Effector memory CD8-positive, alpha-beta T cell (primary cell): Measurements from ENCODE around the gene DCDC2C.

Source experiments
- ATAC-seq: fragments of 150-1000 bp; cut with Tn5 transposase; replicated peaks from 2 replicates; pipeline ENCODE4 v1.10.0; 2021; ENCODE audit warnings: mild to moderate bottlenecking, moderate library complexity
- DNase-seq, 3 experiments: peaks; one replicate each; pipeline ENCODE4 v3.0.0; 2021
- H3K27ac Mint-ChIP-seq, 2 donors: one replicate each; pipeline ENCODE4 v1.8.0; 2022; ENCODE audit warnings: mild to moderate bottlenecking in 2 of 2, mixed read lengths in 2 of 2, moderate library complexity in 2 of 2
- H3K27me3 Mint-ChIP-seq, 2 donors: one replicate each; pipeline ENCODE4 v1.8.0; 2022; ENCODE audit warnings: mixed read lengths in 2 of 2
- H3K36me3 Mint-ChIP-seq: one replicate; pipeline ENCODE4 v1.8.0; 2022; ENCODE audit warnings: mild to moderate bottlenecking, moderate library complexity, mixed read lengths; ENCODE audit not compliant: insufficient read depth
- H3K4me1 Mint-ChIP-seq, 2 donors: one replicate each; pipeline ENCODE4 v1.8.0; 2022; ENCODE audit warnings: low read depth in 2 of 2, mixed read lengths in 2 of 2
- H3K4me3 Mint-ChIP-seq, 2 donors: one replicate each; pipeline ENCODE4 v1.8.0; 2022; ENCODE audit warnings: mild to moderate bottlenecking in 2 of 2, mixed read lengths in 2 of 2, moderate library complexity in 2 of 2
- H3K9me3 Mint-ChIP-seq, 2 donors: one replicate each; pipeline ENCODE4 v1.8.0; 2022; ENCODE audit warnings: mixed read lengths in 2 of 2

DCDC2C gene

GRCh38 chr2:3664925-3665324 lies 38.5 kb upstream of the DCDC2C start:
- no peak overlapping the region for H3K27ac Mint-ChIP-seq
- no peaks in the 10 kb centered on the region for H3K36me3 Mint-ChIP-seq
- H3K4me1 Mint-ChIP-seq = peaks cover 3% of the 10 kb centered on the region in 2 donors
- no peaks in the 10 kb centered on the region for H3K9me3 Mint-ChIP-seq
- no peak for ATAC-seq
- H3K27me3 Mint-ChIP-seq = peaks cover 6 to 47% of the 10 kb centered on the region in 2 donors
- no peak overlapping the region for H3K4me3 Mint-ChIP-seq
- no peak for DNase-seq

GRCh38 chr2:3665886-3666612 lies 37.3 kb upstream of the DCDC2C start:
- Mint-ChIP-seq H3K36me3 (no peaks in the 10 kb centered on the region), H3K4me3 (no peak overlapping the region), H3K27me3 (peaks cover 7 to 49% of the 10 kb centered on the region in 2 donors), H3K4me1 (no peaks in the 10 kb centered on the region), H3K27ac (no peak overlapping the region), H3K9me3 (no peaks in the 10 kb centered on the region)
- no peak for DNase-seq
- no peak for ATAC-seq

- H3K36me3 Mint-ChIP-seq = no peaks in the 10 kb centered on the region
- H3K4me1 Mint-ChIP-seq = no peaks in the 10 kb centered on the region
- DNase-seq (no peak), ATAC-seq (no peak)
- H3K9me3 Mint-ChIP-seq = no peaks in the 10 kb centered on the region
- H3K27ac Mint-ChIP-seq = no peak overlapping the region
- peaks cover 7 to 49% of the 10 kb centered on the region in 2 donors for H3K27me3 Mint-ChIP-seq
- no peak overlapping the region for H3K4me3 Mint-ChIP-seq
Measured at GRCh38 chr2:3666613-3666975, 36.8 kb upstream of the DCDC2C start.

GRCh38 chr2:3667151-3667631 lies 36.2 kb upstream of the DCDC2C start:
- H3K9me3 Mint-ChIP-seq = no peaks in the 10 kb centered on the region
- H3K27ac Mint-ChIP-seq = no peak overlapping the region
- H3K36me3 Mint-ChIP-seq = no peaks in the 10 kb centered on the region
- DNase-seq (no peak), ATAC-seq (no peak)
- H3K4me1 Mint-ChIP-seq = no peaks in the 10 kb centered on the region
- H3K27me3 Mint-ChIP-seq = peaks cover 7 to 49% of the 10 kb centered on the region in 2 donors
- H3K4me3 Mint-ChIP-seq = no peak overlapping the region

GRCh38 chr2:3669656-3670055 lies 33.7 kb upstream of the DCDC2C start:
- DNase-seq (no peak), ATAC-seq (no peak)
- no peak overlapping the region for H3K27ac Mint-ChIP-seq
- H3K4me1 Mint-ChIP-seq = no peaks in the 10 kb centered on the region
- no peaks in the 10 kb centered on the region for H3K9me3 Mint-ChIP-seq
- H3K4me3 Mint-ChIP-seq = no peak overlapping the region
- H3K36me3 Mint-ChIP-seq = no peaks in the 10 kb centered on the region
- H3K27me3 Mint-ChIP-seq = peaks cover 16 to 67% of the 10 kb centered on the region in 2 donors

- DNase-seq (no peak), ATAC-seq (no peak)
- Mint-ChIP-seq H3K4me3 (no peak overlapping the region), H3K9me3 (no peaks in the 10 kb centered on the region), H3K4me1 (no peaks in the 10 kb centered on the region), H3K27ac (no peak overlapping the region), H3K27me3 (peaks cover 16 to 67% of the 10 kb centered on the region in 2 donors), H3K36me3 (no peaks in the 10 kb centered on the region)
Measured at GRCh38 chr2:3670376-3670775, 33.0 kb upstream of the DCDC2C start.

- DNase-seq = no peak
- Mint-ChIP-seq H3K4me3 (no peak overlapping the region), H3K27ac (no peak overlapping the region), H3K27me3 (peaks cover 16 to 61% of the 10 kb centered on the region in 2 donors), H3K4me1 (no peaks in the 10 kb centered on the region), H3K36me3 (no peaks in the 10 kb centered on the region), H3K9me3 (no peaks in the 10 kb centered on the region)
- no peak for ATAC-seq
Measured at GRCh38 chr2:3670941-3671340, 32.4 kb upstream of the DCDC2C start.

GRCh38 chr2:3672861-3673678 lies 30.3 kb upstream of the DCDC2C start:
- Mint-ChIP-seq H3K4me3 (no peak overlapping the region), H3K27me3 (peaks cover 16 to 56% of the 10 kb centered on the region in 2 donors), H3K27ac (no peak overlapping the region), H3K36me3 (no peaks in the 10 kb centered on the region), H3K9me3 (no peaks in the 10 kb centered on the region), H3K4me1 (no peaks in the 10 kb centered on the region)
- DNase-seq (no peak), ATAC-seq (no peak)

GRCh38 chr2:3674066-3674845 lies 29.1 kb upstream of the DCDC2C start:
- no peaks in the 10 kb centered on the region for H3K9me3 Mint-ChIP-seq
- no peaks in the 10 kb centered on the region for H3K36me3 Mint-ChIP-seq
- no peak overlapping the region for H3K27ac Mint-ChIP-seq
- no peaks in the 10 kb centered on the region for H3K4me1 Mint-ChIP-seq
- H3K4me3 Mint-ChIP-seq = no peak overlapping the region
- H3K27me3 Mint-ChIP-seq = peaks cover 16 to 55% of the 10 kb centered on the region in 2 donors
- no peak for ATAC-seq
- DNase-seq = no peak

GRCh38 chr2:3675687-3676086 lies 27.7 kb upstream of the DCDC2C start:
- H3K36me3 Mint-ChIP-seq = no peaks in the 10 kb centered on the region
- no peak overlapping the region for H3K27ac Mint-ChIP-seq
- H3K27me3 Mint-ChIP-seq = peaks cover 9 to 46% of the 10 kb centered on the region in 2 donors
- no peaks in the 10 kb centered on the region for H3K9me3 Mint-ChIP-seq
- DNase-seq = no peak
- H3K4me1 Mint-ChIP-seq = no peaks in the 10 kb centered on the region
- no peak for ATAC-seq
- H3K4me3 Mint-ChIP-seq = no peak overlapping the region

GRCh38 chr2:3677436-3677835 lies 25.9 kb upstream of the DCDC2C start:
- ATAC-seq (no peak), DNase-seq (no peak)
- no peak overlapping the region for H3K27ac Mint-ChIP-seq
- H3K9me3 Mint-ChIP-seq = no peaks in the 10 kb centered on the region
- no peaks in the 10 kb centered on the region for H3K36me3 Mint-ChIP-seq
- no peak overlapping the region for H3K4me3 Mint-ChIP-seq
- H3K27me3 Mint-ChIP-seq = peaks cover 9 to 43% of the 10 kb centered on the region in 2 donors
- H3K4me1 Mint-ChIP-seq = no peaks in the 10 kb centered on the region

GRCh38 chr2:3678212-3678611 lies 25.2 kb upstream of the DCDC2C start:
- H3K36me3 Mint-ChIP-seq = no peaks in the 10 kb centered on the region
- H3K27ac Mint-ChIP-seq = no peak overlapping the region
- H3K27me3 Mint-ChIP-seq = peaks cover 9 to 36% of the 10 kb centered on the region in 2 donors
- no peak for ATAC-seq
- H3K9me3 Mint-ChIP-seq = no peaks in the 10 kb centered on the region
- DNase-seq = no peak
- no peaks in the 10 kb centered on the region for H3K4me1 Mint-ChIP-seq
- H3K4me3 Mint-ChIP-seq = no peak overlapping the region

- Mint-ChIP-seq H3K27me3 (peaks cover 4 to 26% of the 10 kb centered on the region in 2 donors), H3K4me1 (no peaks in the 10 kb centered on the region), H3K27ac (no peak overlapping the region), H3K36me3 (no peaks in the 10 kb centered on the region), H3K4me3 (no peak overlapping the region), H3K9me3 (no peaks in the 10 kb centered on the region)
- ATAC-seq (no peak), DNase-seq (no peak)
Measured at GRCh38 chr2:3679180-3679579, 24.2 kb upstream of the DCDC2C start.
